GM11168 (cell line): ENCODE measurements around the gene ZDHHC1.

ENCODE experiments used
- in situ Hi-C: fragments of 300-500 bp; cut with MboI; formaldehyde crosslinking; loops from one replicate; pipeline ENCODE4 v1.12.0; 2022; ENCODE audit warnings: low sequenced_read_pairs; ENCODE audit not compliant: unreplicated experiment

The ZDHHC1 gene

DNA sequence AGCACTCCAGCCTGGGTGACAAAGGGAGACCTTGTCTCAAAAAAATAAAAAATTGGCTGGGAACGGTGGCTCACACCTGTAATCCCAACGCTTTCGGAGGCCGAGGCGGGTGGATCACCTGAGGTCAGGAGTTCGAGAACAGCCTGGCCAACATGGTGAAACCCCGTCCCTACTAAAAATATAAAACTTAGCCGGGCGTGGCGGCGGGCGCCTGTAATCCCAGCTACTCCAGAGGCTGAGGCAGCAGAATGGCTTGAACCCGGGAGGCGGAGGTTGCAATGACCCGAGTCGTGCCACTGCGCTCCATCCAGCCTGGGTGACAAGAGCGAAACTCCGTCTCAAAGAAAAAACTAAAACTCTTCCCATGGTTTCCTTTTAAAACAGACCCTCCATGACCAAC lies 856 bp downstream of the ZDHHC1 start:
- in situ Hi-C loops = loop anchor here (25.0 kb wide), 1 partner anchor 453 kb away; the partner anchor contains the start of gene CES3

DNA sequence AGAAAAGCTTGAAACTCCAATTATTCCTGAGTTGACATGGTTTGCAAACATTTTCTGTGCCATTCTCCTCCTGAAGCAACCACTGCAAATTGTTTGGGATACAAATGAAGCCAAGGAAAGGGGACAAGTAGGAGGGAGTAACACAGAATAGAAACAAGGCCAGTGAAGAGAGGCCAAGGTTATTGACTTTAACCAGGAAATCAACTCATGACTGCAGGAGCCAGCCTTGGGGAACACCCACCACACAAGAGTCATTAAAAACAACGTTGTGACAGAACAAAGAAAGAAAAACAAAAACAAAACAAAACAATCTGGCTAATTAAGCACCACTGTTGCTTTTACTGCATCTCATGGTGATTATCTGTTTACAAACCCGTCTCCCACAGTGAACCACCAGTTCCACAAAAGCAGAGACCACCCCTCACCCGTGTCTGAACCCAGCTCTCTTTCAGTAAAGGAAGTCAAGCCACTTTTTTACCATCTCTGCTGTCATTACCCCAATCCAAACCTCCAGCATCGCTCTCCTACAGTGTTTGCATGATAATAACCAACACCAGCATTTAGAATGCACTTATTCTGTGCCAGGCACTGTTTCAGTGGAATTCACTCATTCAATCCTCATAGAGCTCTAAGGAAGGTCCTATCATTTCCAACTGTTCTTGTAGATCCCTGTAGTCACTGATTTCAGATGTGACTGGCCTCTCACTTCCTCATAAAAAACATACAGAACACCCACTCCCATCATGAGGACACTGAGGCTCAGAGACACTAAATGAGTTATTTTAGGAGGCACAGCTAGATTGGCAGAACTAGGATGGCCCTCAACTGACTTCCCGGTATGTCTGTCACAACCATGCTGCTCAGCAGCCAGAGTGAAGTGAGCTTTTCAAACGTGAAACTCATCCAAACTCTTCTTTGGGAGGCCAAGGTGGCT lies 2.0 kb downstream of the ZDHHC1 start:
- in situ Hi-C loops = loop anchor here (25.0 kb wide), 1 partner anchor 452 kb away; the partner anchor contains the start of gene CES3

GRCh38 chr16:67412294-67412693 lies 4.0 kb downstream of the ZDHHC1 start:
- in situ Hi-C loops = loop anchor here (25.0 kb wide), 1 partner anchor 450 kb away; the partner anchor contains the start of gene CES3

DNA sequence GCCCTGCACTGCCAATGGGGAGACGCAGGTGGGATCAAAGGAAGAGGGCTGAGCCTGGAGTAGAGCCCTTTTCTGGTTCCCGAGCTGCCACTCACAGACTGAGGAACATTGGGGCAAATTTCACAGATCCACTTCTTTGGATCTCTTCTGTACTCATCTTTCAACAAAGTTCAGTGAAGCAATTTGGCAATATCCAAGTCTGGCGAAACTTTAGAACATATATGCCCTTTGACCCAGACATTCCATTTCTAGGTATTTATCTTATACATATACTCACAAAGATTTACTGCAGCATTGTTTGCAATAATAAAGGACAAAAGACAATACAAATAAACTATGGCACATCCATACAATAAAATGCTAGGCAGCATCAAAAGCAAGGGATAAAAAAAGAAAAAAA lies 4.9 kb downstream of the ZDHHC1 start:
- in situ Hi-C loops = loop anchor here (25.0 kb wide), 1 partner anchor 449 kb away; the partner anchor contains the start of gene CES3

DNA sequence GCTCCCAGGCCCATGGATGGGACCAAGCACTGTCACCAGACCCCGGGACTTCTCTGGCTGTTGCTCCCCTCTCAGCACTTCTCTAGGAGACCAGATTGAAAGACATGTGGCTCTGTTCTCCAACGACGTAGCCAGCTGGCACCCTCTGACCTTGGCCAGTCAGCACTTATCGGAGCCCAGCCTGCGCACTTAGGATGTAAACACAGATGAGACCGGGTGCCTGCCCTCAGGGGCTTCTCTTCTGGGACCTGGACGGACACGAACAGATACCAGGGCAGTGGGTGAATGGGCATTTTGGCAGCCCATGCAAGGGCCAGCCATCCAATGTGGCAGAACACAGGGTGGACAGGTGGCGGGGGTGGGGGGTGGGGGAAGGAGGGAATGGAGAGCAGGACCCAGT lies 6.6 kb downstream of the ZDHHC1 start:
- in situ Hi-C loops = loop anchor here (10.0 to 25.0 kb wide), 2 partner anchors 155 to 447 kb away; partner anchors contain the start of gene CES3

GRCh38 chr16:67407788-67408452 lies 8.4 kb downstream of the ZDHHC1 start:
- in situ Hi-C loops = loop anchor here (10.0 to 25.0 kb wide), 2 partner anchors 153 to 446 kb away; partner anchors contain the start of gene CES3

- in situ Hi-C loops = loop anchor here (10.0 to 25.0 kb wide), 2 partner anchors 152 to 445 kb away; partner anchors contain the start of gene CES3
Measured at GRCh38 chr16:67407176-67407787, 9.0 kb downstream of the ZDHHC1 start.

DNA sequence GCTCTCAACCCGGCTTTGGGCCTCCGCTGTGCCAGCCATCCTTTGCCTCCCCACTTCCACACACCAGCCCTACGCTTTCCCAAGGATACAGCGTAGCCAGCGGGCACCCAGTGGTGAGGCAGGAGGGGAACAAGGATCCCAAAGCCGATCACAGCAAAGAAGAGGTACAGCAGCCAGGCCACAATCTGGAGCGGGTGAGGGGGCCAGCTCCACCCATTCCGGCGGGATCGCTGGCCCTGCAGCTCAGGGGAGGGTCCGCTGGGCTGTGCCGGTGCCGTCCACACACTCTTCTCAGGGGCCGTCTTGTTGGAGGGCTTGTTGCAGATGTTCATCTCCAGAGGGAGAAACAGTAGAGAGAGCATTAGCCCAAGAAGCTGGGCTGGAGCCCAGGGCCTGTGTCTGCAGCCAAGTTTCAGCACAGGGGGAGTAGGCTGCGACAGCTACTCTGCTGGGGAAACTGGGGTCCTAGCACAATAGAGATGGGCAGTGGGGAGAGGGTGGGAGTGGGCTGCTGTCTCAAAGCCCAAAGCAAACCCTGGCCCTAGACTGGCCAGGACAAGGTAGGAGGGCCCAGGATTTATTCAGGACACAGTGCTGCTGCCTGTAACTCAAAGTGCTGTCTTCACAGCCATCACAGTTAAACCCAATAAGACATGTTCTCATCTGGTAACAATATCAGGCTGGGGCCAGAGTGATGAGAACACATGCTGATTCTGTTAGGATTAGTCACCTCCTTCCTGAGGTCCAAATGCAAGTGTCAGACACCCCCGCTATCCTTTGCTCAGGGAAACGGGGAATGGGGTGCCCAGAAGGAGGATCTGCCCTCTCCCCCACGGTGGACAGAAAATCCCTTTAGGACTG lies 9.9 kb downstream of the ZDHHC1 start:
- in situ Hi-C loops = loop anchor here (10.0 to 25.0 kb wide), 2 partner anchors 152 to 444 kb away; partner anchors contain the start of gene CES3

DNA sequence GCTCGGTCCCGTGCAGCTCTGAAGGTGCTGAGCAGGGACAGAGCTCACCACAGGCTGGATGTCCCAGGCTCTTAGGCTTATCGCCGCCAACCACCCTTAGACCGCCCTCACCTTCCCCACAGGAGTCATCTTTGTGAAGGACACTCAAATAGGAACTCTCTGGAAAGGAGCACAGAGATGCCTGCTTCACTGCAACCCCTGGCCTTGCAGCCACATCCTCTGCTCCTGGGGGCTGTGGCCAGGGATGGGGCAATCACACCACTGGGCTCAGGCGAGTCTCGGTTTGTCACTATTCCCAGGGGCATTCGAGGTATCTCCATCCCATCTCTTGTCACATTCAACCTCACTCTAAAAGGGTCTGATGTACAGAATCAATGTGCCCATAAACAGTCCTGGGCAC lies 10.9 kb downstream of the ZDHHC1 start:
- in situ Hi-C loops = loop anchor here (10.0 to 25.0 kb wide), 2 partner anchors 151 to 443 kb away; partner anchors contain the start of gene CES3

DNA sequence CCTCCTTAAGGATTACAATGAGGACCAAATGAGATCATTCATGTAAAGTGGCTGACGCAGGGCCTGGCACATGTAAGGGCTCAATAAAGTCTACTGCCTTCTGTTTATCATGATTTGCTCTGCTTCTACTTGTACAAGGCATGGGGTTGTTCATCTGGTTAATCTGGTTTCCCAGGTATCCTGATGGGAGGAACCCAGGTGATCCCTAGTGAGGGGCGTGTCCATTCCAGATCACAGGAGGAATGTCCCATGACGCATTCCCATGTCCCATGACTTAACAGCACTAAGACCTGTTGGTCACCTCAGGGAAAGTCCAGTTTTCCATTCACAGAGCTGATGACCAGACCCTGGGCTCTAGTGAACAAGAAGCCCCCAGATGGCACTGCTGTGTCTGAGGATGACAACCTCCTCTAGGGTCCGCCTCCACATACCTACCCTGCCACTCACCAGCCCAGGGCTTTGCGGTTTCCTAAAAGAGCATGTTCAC lies 11.5 kb downstream of the ZDHHC1 start:
- in situ Hi-C loops = loop anchor here (10.0 to 25.0 kb wide), 2 partner anchors 150 to 442 kb away; partner anchors contain the start of gene CES3

- in situ Hi-C loops = loop anchor here (10.0 to 25.0 kb wide), 2 partner anchors 149 to 442 kb away; partner anchors contain the start of gene CES3
Measured at GRCh38 chr16:67403976-67404555, 12.2 kb downstream of the ZDHHC1 start.

DNA sequence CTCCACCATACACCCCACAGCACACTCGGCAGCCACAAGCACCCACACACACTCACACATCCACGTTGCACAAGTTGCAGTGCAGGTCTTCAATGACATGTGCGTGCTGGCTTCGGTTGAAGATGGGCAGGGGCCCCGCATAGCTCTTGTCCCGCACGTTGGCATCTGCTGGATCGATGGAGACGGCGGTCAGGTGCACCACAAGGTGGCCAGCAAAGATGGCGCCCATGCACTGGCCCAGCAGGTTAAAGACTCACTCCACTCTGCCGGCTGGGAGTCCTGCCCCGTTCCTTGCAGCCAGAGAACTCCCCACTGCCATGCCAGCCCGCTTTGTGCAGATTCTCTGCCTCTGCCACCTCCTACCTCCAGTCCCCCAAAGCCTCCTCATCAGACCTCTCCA lies 15.4 kb downstream of the ZDHHC1 start:
- in situ Hi-C loops = loop anchor here (10.0 to 25.0 kb wide), 2 partner anchors 146 to 439 kb away; partner anchors contain the start of gene CES3

DNA sequence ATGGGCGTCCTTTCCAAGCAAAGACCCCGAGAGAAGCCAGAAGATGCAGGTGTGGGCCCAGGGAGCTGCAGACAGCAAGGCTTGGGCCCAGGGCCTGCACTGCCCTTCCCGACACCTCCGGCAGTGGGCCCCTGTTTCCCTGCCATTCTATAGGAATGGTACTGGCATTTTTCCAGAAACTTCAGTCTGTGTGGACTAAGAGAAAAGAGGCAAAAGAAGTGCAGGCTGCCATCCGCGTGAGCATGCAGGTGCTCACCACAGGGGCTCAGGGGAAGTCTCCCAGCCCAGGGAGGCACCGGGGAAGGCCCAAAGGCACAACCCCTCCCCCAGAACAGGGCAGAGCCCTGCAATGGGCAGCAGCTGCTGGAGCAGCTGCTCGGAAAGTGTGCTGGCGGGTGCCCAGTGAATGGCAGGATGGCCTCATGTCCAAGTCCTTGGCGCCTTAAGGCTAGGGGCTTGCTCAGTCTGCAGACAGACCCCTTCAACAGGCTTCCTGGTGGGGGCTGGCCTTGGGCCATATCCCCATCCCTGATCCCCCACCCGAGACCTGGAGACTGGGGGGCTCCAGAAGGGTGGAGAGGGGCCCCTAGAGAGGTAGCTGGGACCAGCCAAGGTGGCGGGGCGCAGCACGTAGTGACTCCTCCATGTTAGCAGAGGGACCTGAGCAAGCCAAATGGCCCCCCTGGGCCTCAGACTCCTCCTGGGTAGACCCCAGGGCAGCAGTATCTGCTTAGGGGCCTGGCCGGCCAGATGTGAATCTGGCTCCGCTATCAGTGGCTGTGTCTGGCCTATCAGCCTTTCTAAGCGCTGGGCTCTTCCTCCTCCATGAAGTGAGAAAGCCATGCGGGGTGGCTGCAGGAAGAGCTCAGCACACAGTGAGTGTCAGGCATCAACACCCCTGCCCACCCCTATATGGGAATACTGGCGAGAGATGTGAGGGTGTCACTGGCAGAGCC lies 16.2 kb downstream of the ZDHHC1 start:
- in situ Hi-C loops = loop anchor here (10.0 to 25.0 kb wide), 2 partner anchors 145 to 438 kb away; partner anchors contain the start of gene CES3

DNA sequence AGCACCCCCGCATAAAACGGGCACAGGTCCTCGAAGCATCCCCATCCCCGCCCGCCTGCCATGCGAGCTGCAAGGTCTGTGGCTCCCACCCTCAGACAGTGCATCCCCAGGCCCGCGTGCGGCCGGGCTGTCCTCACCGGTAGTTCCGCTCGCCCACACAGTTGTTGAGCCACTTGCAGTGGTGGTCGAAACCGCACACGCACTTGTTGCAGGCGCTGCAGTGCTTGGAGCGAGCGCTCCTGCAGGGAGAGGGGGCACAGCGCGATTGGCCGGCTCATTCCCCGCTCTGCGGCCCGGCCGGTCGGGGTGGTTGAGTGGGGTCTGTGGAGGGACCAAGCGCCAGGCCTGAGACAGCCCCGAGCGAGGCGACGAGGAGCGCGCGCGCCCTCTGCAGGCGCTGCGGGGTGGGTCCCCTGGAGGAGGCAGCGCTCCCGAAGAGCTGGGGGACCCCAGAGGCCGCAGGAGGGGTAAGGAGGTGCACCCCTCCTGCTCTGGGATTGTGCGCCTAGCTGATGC lies 17.0 kb downstream of the ZDHHC1 start:
- in situ Hi-C loops = no loop called here

DNA sequence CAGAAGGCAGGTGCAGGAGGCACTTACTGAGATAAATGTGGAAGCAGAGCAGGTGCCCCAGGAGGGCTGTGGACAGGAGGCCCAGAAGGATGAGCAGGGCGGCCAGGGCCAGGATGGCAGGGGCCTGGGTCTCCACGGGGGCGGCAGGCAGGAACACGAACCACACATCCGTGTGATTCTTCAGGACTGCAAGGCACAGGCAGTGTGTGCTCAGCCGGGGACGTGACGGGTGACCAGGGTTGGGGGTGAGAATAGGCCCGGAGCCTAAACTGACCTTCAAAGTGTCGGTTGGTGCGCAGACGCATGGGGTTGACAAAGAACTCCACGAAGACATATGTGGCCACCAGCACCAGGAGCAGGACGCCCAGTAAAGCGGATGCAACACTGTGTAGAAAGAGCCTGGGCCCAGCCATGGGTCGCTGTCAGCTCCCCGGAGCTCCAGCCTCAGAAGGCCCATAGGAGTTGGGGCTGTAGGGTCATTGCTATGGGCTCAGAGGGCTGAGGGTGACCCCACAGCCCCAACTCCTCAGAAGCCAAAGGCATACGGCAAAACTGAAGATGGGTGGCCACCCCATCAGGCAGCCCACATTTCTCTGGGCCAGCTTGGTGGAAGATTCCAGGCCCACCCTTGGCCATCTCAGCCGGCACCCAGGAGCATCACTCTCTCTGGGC lies 17.6 kb downstream of the ZDHHC1 start:
- in situ Hi-C loops = no loop called here

- in situ Hi-C loops = no loop called here
Measured at GRCh38 chr16:67397812-67398545, 18.3 kb downstream of the ZDHHC1 start.
